Mesodermal cell (in vitro differentiated cells): ENCODE results near the gene DNAH3.
"Not testable (repeated sequence)": the region's sequence is repeated elsewhere in the genome, so short reads cannot be mapped to it uniquely, and the experiment has no call there.

Experiments
- H3K27ac ChIP-seq: 2 replicates; pipeline ENCODE4 v1.7.0; 2013; ENCODE audit warnings: mild to moderate bottlenecking, low read depth, low read length, moderate library complexity; ENCODE audit not compliant: severe bottlenecking
- H3K36me3 ChIP-seq: 2 replicates; pipeline ENCODE4 v1.7.1; 2013; ENCODE audit warnings: mild to moderate bottlenecking, low read length, moderate library complexity; ENCODE audit not compliant: control insufficient read depth, insufficient read depth
- H3K4me1 ChIP-seq: one replicate; pipeline ENCODE4 v1.7.1; 2013; ENCODE audit warnings: mild to moderate bottlenecking, low read length; ENCODE audit not compliant: insufficient read depth, control insufficient read depth, poor library complexity, severe bottlenecking
- H3K4me3 ChIP-seq: 2 replicates; pipeline ENCODE4 v1.7.0; 2013; ENCODE audit warnings: low read length, control low read depth, mild to moderate bottlenecking; ENCODE audit not compliant: insufficient read depth, poor library complexity, severe bottlenecking; ENCODE audit errors: extremely low read depth
- H3K9me3 ChIP-seq: 2 replicates; pipeline ENCODE4 v1.7.1; 2013; ENCODE audit warnings: mild to moderate bottlenecking, low read length, moderate library complexity; ENCODE audit not compliant: control insufficient read depth
- WGBS, 2 experiments: methylation state at CpG; one replicate each; pipeline ENCODE4 v1.1.5; 2013; ENCODE audit warnings: missing lambda C conversion rate in 2 of 2; ENCODE audit not compliant: insufficient coverage in 2 of 2; 5-methylcytosine and 5-hydroxymethylcytosine counted together

DNAH3 gene

DNA sequence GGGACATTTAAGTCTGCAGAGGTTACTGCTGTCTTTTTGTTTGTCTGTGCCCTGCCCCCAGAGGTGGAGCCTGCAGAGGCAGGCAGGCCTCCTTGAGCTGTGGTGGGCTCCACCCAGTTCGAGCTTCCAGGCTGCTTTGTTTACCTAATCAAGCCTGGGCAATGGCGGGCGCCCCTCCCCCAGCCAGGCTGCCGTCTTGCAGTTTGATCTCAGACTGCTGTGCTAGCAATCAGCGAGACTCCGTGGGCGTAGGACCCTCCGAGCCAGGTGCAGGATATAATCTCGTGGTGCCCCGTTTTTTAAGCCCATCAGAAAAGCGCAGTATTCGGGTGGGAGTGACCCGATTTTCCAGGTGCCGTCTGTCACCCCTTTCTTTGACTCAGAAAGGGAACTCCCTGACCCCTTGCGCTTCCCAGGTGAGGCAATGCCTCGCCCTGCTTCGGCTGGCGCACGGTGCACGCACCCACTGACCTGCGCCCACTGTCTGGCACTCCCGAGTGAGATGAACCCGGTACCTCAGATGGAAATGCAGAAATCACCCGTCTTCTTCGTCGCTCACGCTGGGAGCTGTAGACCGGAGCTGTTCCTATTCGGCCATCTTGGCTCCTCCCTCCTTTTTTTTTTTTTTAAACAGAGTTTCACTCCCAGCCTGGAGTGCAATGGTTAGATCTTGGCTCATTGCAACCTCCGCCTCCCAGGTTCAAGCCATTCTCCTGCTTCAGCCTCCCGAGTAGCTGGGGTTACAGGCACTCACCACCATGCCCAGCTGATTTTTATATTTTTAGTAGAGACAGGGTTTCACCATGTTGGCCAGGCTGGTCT lies 102.3 kb downstream of the DNAH3 start:
- H3K9me3 ChIP-seq, H3K4me3 ChIP-seq, H3K4me1 ChIP-seq, H3K27ac ChIP-seq, H3K36me3 ChIP-seq: not testable (repeated sequence)
- WGBS, 2 experiments, result 76 to 84% methylated on average over 16 to 25 of the region's 31 CpGs

DNA sequence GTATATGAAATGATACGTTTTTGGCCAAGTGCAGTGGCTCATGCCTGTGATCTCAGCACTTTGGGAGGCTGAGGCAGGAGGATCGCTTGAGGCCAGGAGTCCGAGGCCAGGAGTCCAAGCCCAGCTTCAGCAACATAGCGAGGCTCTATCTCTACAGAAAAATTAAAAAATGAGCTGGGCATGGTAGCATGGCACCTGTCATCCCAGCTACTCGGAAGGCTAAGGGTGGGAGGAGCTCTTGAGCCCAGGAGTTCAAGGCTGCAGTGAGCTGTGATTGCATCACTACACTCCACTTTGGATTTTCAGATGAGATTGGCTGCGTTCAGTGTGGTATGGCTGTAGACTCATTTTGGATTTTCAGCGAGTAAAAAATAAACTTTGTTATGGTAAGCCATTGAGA lies 112.4 kb downstream of the DNAH3 start:
- Histone ChIP-seq H3K4me1 (no peaks in the 10 kb centered on the region), H3K9me3 (no peaks in the 10 kb centered on the region), H3K27ac (no peak overlapping the region), H3K4me3 (no peak overlapping the region), H3K36me3 (no peaks in the 10 kb centered on the region)
- 77 to 87% methylated on average over 4 to 5 of the region's 7 CpGs for WGBS, 2 experiments

DNA sequence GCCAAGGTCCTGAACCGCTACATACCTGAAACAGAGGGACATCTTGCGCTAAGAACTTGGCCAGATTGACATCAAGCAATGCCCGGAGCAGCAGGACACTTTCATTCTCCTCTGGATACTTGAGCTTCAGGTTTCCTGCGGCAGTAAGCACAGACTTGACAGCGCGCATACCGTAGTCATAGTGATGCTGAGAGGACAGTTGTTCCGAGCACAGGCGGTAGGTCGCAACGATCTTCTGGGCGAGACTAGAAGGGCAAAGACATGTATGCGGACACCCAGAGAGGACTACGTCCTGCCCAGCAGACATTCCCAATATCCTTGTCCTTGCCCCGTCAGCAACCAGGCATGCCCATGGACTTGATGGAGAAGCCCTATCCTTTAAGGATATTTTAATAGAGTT lies 112.9 kb downstream of the DNAH3 start:
- H3K9me3 ChIP-seq, result no peaks in the 10 kb centered on the region

DNA sequence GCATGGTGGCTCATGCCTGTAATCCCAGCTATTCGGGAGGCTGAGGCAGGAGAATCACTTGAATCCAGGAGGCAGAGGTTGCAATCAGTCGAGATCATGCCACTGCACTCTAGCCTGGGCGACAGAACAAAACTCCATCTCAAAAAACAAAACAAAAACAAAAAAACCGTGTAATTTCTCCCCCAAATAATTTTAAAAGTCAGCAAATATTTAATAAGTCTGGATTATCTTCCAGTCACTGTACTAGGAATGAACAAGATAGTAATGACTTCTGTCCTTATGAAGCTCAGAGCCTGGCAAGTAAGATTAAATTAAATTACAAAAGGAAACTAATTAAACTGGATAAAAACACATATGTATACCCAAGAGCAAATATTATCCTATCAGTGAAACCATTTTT lies 113.5 kb downstream of the DNAH3 start:
- Histone ChIP-seq H3K4me1 (no peaks in the 10 kb centered on the region), H3K36me3 (no peaks in the 10 kb centered on the region), H3K4me3 (no peak overlapping the region), H3K27ac (no peak overlapping the region), H3K9me3 (no peaks in the 10 kb centered on the region)
- 78 to 86% methylated on average over 1 to 2 of the region's 4 CpGs for WGBS, 2 experiments

More for the DNA sequence above, 112.9 kb downstream of the DNAH3 start:
- H3K4me1 ChIP-seq, result no peaks in the 10 kb centered on the region
- no peak overlapping the region for H3K4me3 ChIP-seq
- WGBS, 2 experiments, result 91 to 92% methylated on average over 9 to 12 of the region's 15 CpGs
- H3K36me3 ChIP-seq, result no peaks in the 10 kb centered on the region
- no peak overlapping the region for H3K27ac ChIP-seq

DNA sequence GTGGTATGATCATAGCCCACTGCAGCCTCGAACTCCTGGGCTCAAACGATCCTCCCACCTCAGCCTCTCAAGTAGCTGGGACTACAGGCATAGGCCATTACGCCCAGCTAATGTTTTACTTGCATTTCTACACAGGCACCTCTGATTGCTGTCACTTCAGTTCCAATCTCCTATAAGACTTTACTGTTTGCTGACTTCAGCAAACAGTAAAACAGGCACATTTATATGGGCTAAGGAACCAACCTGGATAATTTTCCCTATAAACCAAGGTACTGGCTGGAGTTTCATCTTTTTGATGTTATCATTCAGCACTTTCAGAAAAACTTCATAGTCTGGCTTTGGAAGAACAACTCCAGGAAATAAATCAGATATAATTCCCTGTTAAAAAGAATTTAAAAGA lies 114.2 kb downstream of the DNAH3 start:
- 79 to 81% methylated on average over 3 of the region's 3 CpGs for WGBS, 2 experiments
- H3K27ac ChIP-seq, result no peak overlapping the region
- no peaks in the 10 kb centered on the region for H3K4me1 ChIP-seq
- no peaks in the 10 kb centered on the region for H3K36me3 ChIP-seq
- H3K9me3 ChIP-seq, result no peaks in the 10 kb centered on the region
- no peak overlapping the region for H3K4me3 ChIP-seq

DNA sequence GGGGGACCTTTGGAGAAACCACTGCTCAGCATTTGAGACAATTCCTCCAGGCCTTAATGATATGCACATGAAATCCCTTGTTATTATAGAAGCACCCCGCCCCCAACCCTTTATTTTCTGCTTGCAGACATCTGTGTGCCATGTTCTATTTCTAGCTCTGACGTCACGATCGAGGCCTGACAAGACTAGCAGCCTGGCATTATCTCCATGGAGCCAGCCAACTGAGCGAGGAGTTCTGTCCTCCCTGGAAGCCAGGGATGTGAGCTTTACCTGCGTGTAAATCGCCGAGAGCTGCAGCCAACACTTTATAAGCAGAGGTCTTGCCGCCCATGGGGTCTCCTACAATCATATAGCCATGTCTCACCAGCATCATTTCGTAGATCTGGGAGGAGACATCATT lies 116.9 kb downstream of the DNAH3 start:
- H3K4me1 ChIP-seq, result no peaks in the 10 kb centered on the region
- H3K27ac ChIP-seq, result no peak overlapping the region
- no peak overlapping the region for H3K4me3 ChIP-seq
- H3K9me3 ChIP-seq, result no peaks in the 10 kb centered on the region
- no peaks in the 10 kb centered on the region for H3K36me3 ChIP-seq
- WGBS, 2 experiments, result 89 to 92% methylated on average over 5 to 9 of the region's 10 CpGs

DNA sequence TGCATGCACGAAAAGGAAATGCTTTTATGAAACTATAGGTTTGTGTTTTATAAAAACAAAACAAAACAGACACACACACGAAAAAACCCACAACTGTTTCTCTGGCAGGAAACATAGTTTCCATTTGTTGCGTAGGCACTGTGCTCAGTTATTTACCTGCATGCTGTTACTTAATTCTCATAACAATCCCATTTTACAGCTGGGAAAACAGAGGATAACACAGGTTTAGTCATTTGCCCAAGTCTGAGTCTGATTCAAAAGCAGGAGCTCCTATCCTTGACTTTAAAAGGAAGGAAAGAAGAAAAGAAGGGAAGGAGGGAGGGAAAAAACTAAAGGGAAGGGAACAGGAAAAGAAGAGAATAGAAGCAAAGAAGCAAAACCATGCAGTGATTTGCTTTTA lies 117.4 kb downstream of the DNAH3 start:
- no peaks in the 10 kb centered on the region for H3K4me1 ChIP-seq
- H3K4me3 ChIP-seq, result no peak overlapping the region
- H3K9me3 ChIP-seq, result no peaks in the 10 kb centered on the region
- H3K36me3 ChIP-seq, result no peaks in the 10 kb centered on the region
- 80% methylated on average over 2 of the region's 3 CpGs; no CpG with 5 or more reads in 1 of the 2 experiments for WGBS, 2 experiments
- H3K27ac ChIP-seq, result no peak overlapping the region

DNA sequence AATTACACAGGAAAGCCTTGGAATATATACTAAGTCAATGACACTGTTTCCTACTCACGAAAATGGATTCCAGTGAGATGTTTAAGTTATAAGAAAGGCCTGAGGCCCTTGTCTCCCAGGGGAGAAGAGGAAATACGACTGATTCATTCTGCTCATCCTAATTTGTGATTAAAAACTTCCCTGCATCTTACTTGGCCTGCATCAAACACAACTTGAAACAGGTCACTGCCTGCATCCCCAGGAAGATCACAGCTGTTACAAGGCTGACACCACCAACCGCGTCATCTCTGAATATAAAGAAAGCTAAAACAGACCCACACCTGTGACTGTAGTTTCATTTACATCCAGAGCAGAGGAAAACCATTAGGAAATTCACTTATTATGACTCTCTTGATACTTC lies 121.9 kb downstream of the DNAH3 start:
- 92% methylated on average over 2 of the region's 4 CpGs; no CpG with 5 or more reads in 1 of the 2 experiments for WGBS, 2 experiments

DNA sequence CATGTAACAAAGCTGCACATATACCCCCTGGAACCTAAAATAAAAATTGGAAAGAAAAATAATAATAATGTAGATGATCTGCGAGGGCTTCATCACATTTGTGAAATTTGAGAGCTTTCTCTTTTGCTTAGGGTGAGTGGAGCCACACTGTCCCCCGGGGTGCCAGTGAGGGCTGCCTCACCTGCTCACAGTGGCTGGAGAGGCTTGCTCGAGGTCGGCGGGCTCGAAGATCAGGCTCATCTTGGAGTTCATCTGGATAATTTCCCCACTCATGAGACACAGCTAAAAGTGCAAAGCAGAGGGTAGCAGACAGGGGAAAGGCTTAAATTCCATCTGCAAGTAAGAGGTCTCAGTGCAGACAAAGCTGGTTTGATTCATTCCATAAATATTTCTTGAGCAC lies 123.8 kb downstream of the DNAH3 start:
- Histone ChIP-seq H3K4me3 (no peak overlapping the region), H3K36me3 (no peaks in the 10 kb centered on the region), H3K4me1 (no peaks in the 10 kb centered on the region), H3K27ac (no peak overlapping the region), H3K9me3 (no peaks in the 10 kb centered on the region)
- WGBS, 2 experiments, result 93 to 98% methylated on average over 5 to 6 of the region's 6 CpGs

More for the DNA sequence above, 121.9 kb downstream of the DNAH3 start:
- no peak overlapping the region for H3K4me3 ChIP-seq
- no peak overlapping the region for H3K27ac ChIP-seq
- H3K4me1 ChIP-seq, result no peaks in the 10 kb centered on the region
- no peaks in the 10 kb centered on the region for H3K9me3 ChIP-seq
- H3K36me3 ChIP-seq, result no peaks in the 10 kb centered on the region

DNA sequence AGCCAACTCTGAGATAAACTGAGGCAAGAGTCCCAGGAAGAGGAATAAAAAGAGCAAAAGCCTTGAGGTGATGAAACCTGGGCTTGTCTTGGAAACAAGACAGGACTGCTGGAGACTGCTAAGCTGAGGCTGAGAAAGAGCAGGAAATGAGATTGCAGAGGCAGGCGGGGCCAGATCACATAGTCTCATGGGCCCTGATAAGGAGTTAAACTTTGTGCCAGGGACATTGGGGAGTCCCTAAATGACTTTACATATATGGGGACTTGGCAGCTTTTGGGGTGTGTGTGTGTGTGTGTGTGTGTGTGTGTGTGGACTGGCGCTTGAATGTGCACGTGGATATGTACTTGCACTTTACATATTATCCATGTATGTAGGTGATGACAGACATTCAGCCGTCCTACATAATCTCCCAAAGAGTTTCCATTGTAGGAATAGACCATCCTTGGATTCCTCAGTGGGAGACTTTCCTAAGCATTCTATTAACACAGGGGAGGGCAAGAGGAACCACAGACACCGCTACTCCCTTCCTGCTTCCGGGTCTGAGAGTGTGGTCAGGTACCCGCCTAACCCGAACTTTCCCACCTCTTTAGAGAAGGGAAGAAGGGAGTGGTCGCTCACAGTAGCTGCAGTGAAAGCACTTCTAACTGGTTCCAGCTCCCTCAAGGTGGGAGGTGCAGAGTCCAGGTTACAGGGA lies 127.0 kb downstream of the DNAH3 start:
- H3K4me3 ChIP-seq, result no peak overlapping the region
- H3K36me3 ChIP-seq, result no peaks in the 10 kb centered on the region
- WGBS, 2 experiments, result 70 to 85% methylated on average over 1 to 3 of the region's 9 CpGs
- no peaks in the 10 kb centered on the region for H3K4me1 ChIP-seq
- no peaks in the 10 kb centered on the region for H3K9me3 ChIP-seq
- H3K27ac ChIP-seq, result no peak overlapping the region

DNA sequence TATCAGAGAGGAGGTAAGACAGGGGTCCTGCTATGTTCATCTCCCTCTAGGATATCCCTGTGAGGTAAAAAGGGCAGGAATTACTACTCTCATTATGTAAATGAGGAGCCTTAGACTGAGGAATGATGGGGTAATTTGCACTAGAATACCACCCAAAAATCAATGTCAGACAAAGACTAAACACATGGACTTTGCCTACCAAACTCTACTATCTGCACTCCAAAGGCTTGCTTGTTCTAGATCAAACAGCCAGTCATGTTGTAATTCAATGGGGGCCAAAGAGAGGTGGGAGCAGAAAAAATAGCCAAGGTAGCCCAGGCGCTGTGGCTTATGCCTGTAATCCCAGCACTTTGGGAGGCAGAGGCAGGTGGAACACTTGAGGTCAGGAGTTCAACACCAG lies 129.3 kb downstream of the DNAH3 start:
- H3K4me3 ChIP-seq, result no peak overlapping the region
- H3K27ac ChIP-seq, result no peak overlapping the region
- no peaks in the 10 kb centered on the region for H3K36me3 ChIP-seq
- 92 to 100% methylated on average over 1 of the region's 1 CpG for WGBS, 2 experiments
- no peaks in the 10 kb centered on the region for H3K9me3 ChIP-seq
- no peaks in the 10 kb centered on the region for H3K4me1 ChIP-seq
